Type B pancreatic cell (in vitro differentiated cells): ENCODE data around the gene ZFP14. TPM values are rescaled to one million over a fixed set of nuclear protein-coding genes. Genes with fewer than 3 reads are reported as not detected.

Experiments
- DNase-seq: peaks from one replicate; pipeline ENCODE4 v3.0.0; 2021; ENCODE audit warnings: mixed read lengths; ENCODE audit not compliant: unreplicated experiment; ENCODE audit errors: extremely low spot score
- H3K27ac Mint-ChIP-seq: 2 replicates; pipeline ENCODE4 v1.8.0; 2021; ENCODE audit warnings: mild to moderate bottlenecking, mixed read lengths
- H3K27me3 Mint-ChIP-seq: 2 replicates; pipeline ENCODE4 v1.8.0; 2021; ENCODE audit warnings: mixed read lengths
- H3K36me3 Mint-ChIP-seq: 2 replicates; pipeline ENCODE4 v1.8.0; 2021; ENCODE audit warnings: mixed read lengths
- H3K4me1 Mint-ChIP-seq: one replicate; pipeline ENCODE4 v1.8.0; 2021; ENCODE audit warnings: mixed read lengths; ENCODE audit not compliant: unreplicated experiment
- H3K4me3 Mint-ChIP-seq: 2 replicates; pipeline ENCODE4 v1.8.0; 2021; ENCODE audit warnings: mild to moderate bottlenecking, mixed read lengths
- H3K9me3 Mint-ChIP-seq: 2 replicates; pipeline ENCODE4 v1.8.0; 2021; ENCODE audit warnings: mixed read lengths
- total RNA-seq: library from RNA; stranded (reverse); gene quantifications from 2 replicates; pipeline ENCODE4 v1.2.1, GENCODE V29; 2021; ENCODE audit warnings: low replicate concordance
- TF ChIP-seq, protein P1 (sequence below): fragments of 200-600 bp; sonication (generic); conservative IDR thresholded peaks from 2 replicates; pipeline ENCODE4 v1.5.0; 2021; ENCODE audit warnings: antibody characterized with exemption, mild to moderate bottlenecking

ZFP14 gene
- total RNA-seq, 1 donor from 2014 or later: 10.9 TPM

DNA sequence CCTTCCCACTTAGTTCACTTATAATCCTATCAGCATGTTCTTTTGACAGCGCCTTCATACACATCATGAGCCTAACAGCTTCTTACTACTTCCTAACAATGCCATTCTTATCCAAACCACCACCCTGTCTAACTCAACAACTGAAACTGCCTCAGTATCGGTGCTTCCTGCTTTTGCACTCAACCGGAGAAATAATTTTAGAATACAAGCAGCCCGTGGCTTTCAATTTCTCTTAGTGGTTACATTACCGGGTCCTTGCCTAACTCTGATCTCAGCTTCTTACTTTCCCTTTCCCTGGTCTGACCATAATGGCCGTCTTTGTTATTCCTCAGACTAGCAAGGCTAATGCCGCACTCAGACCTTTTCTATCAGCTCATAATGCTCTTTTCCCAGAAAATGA, 22.5 kb upstream of the ZFP14 start:
- TF ChIP-seq, protein P1, sequence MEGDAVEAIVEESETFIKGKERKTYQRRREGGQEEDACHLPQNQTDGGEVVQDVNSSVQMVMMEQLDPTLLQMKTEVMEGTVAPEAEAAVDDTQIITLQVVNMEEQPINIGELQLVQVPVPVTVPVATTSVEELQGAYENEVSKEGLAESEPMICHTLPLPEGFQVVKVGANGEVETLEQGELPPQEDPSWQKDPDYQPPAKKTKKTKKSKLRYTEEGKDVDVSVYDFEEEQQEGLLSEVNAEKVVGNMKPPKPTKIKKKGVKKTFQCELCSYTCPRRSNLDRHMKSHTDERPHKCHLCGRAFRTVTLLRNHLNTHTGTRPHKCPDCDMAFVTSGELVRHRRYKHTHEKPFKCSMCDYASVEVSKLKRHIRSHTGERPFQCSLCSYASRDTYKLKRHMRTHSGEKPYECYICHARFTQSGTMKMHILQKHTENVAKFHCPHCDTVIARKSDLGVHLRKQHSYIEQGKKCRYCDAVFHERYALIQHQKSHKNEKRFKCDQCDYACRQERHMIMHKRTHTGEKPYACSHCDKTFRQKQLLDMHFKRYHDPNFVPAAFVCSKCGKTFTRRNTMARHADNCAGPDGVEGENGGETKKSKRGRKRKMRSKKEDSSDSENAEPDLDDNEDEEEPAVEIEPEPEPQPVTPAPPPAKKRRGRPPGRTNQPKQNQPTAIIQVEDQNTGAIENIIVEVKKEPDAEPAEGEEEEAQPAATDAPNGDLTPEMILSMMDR: no peak
- Mint-ChIP-seq H3K36me3 (peaks cover 64% of the 10 kb centered on the region), H3K4me3 (no peak overlapping the region), H3K9me3 (peaks cover 9% of the 10 kb centered on the region), H3K27me3 (no peaks in the 10 kb centered on the region), H3K4me1 (no peaks in the 10 kb centered on the region), H3K27ac (no peak overlapping the region)
- no peak for DNase-seq

DNA sequence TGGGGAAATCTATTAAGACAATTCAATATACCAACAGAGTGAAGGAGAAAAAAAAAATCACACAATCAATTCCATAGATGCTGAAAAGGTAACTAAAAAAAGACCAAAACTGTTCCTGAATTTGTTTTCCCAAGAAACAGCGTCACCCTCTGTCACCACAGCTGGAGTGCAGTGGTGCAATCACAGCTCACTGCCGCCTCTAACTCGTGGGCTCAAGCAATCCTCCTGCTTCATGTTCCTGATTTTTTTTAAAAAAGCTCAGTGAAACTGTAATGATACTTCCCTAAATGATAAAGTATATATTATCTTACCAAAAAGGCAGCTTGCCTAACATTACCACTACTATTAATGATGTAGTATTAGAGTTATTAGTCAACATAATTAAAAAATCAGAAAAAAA, 19.6 kb upstream of the ZFP14 start:
- Mint-ChIP-seq H3K27me3 (no peaks in the 10 kb centered on the region), H3K27ac (no peak overlapping the region), H3K4me3 (no peak overlapping the region), H3K4me1 (no peaks in the 10 kb centered on the region), H3K36me3 (peaks cover 63% of the 10 kb centered on the region), H3K9me3 (peaks cover 14% of the 10 kb centered on the region)
- TF ChIP-seq, protein P1: no peak
- no peak for DNase-seq

DNA sequence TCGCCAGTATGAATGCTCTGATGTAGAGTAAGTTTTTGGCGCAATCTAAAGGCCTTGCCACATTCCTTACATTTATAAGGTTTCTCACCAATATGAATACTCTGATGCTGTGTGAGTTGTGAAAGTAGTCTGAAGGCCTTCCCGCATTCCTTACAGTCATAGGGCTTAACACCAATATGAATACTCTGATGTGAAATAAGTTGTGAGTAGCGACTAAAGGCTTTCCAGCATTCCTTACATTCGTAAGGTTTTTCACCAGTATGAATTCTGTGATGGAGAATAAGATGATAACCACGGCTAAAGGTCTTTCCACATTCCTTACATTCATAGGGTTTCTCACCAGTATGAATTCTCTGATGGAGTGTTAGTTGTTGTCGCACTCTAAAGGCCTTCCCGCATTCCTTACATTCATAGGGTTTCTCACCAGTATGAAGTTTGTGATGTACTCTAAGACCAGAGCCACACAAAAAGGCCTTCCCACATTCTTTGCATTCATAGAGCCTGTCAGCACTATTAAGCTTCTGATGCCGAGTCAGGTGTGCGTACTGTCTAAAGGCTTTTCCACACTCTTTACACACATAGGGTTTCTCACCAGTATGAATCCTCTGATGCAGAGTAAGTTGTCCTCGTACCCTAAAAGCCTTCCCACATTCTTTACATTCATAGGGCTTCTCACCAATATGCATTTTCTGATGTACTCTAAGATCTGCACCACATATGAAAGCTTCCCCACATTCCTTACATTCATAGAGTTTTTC, 14.1 kb upstream of the ZFP14 start:
- H3K4me1 Mint-ChIP-seq: no peaks in the 10 kb centered on the region
- DNase-seq: no peak
- TF ChIP-seq, protein P1: no peak
- no peak overlapping the region for H3K27ac Mint-ChIP-seq
- H3K9me3 Mint-ChIP-seq: peaks cover 27% of the 10 kb centered on the region
- H3K4me3 Mint-ChIP-seq: no peak overlapping the region
- peaks cover 62% of the 10 kb centered on the region for H3K36me3 Mint-ChIP-seq
- no peaks in the 10 kb centered on the region for H3K27me3 Mint-ChIP-seq

DNA sequence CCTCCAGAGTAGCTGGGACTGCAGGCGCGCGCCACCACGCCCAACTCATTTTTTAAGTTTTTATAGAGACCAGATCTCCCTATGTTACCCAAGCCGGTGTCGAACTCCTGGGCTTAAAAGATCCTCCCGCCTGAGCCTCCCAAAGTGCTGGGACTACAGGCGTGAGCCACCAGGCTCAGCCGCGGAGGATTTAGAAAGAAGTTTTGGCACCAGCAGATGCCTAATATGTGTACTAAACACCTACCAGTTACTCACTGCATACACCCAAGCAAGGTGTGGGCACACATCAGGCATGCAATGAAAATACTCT, 464 bp upstream of the ZFP14 start:
- Mint-ChIP-seq H3K9me3 (no peaks in the 10 kb centered on the region), H3K4me1 (peaks cover 16% of the 10 kb centered on the region), H3K27me3 (no peaks in the 10 kb centered on the region), H3K27ac (no peak overlapping the region), H3K36me3 (peaks cover 7% of the 10 kb centered on the region), H3K4me3 (peak overlapping the region; percentile 93)
- TF ChIP-seq, protein P1: no peak
- no peak for DNase-seq

DNA sequence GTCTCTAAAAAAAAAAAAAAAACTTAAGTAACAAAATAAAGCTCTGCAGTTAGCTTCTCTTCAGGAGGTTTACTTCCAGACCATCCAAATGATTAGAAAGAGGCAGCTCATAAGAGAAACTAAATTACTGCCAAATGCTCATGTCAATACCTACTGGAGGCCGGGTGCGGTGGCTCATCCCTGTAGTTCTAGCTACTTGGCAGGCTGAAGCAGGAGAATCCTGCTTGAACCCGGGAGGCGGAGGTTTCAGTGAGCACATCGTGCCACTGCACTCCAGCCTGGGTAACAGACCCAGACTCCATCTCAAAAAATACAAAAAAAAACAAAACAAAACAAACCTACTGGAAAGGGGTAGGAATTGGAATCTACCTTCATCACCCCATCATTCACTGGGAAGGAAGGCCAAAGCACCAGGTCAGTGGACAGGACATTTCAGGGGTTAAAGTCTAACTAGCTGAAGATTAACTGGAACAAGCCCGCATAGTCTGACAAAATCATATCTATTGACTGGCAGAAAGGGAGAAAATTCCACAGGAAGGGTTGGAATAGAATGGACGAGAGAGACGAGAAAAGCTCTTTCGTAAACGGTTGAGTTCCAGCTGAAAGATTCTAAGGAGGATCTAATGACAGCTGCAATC, 1.3 kb downstream of the ZFP14 start:
- no peak for DNase-seq
- Mint-ChIP-seq H3K4me3 (peak overlapping the region; percentile 93), H3K27me3 (no peaks in the 10 kb centered on the region), H3K9me3 (peaks cover 2% of the 10 kb centered on the region), H3K27ac (peak overlapping the region; percentile 80), H3K36me3 (peaks cover 10% of the 10 kb centered on the region), H3K4me1 (peaks cover 16% of the 10 kb centered on the region)
- TF ChIP-seq, protein P1: no peak
